Coronary artery (tissue), 2 donors: ENCODE results near the gene ACOX3.
A peak's percentile ranks its signal among the peaks of the same experiment; 100 is the strongest.

ENCODE experiments used
- DNase-seq: peaks from one replicate; pipeline ENCODE4 v3.0.0-alpha.2; 2017; ENCODE audit warnings: low spot score
- H3K27ac ChIP-seq, 2 donors: fragments of 200-600 bp; sonication (generic); one replicate each; pipeline ENCODE4 v1.5.1; 2016 to 2019
- H3K4me3 ChIP-seq: fragments of 200-600 bp; sonication (generic); 2 replicates; pipeline ENCODE4 v1.5.1; 2016; ENCODE audit warnings: mild to moderate bottlenecking, moderate library complexity
- CTCF ChIP-seq: fragments of 200-600 bp; sonication (generic); IDR thresholded peaks from one replicate; pipeline ENCODE4 v1.5.1; 2019; ENCODE audit warnings: antibody characterized with exemption

Gene ACOX3

GRCh38 chr4:8362483-8362882 is 78.0 kb downstream of the ACOX3 start:
- no peak for DNase-seq
- TF ChIP-seq CTCF, result no peak
- Histone ChIP-seq H3K27ac (no peak overlapping the region), H3K4me3 (no peak overlapping the region)

DNA sequence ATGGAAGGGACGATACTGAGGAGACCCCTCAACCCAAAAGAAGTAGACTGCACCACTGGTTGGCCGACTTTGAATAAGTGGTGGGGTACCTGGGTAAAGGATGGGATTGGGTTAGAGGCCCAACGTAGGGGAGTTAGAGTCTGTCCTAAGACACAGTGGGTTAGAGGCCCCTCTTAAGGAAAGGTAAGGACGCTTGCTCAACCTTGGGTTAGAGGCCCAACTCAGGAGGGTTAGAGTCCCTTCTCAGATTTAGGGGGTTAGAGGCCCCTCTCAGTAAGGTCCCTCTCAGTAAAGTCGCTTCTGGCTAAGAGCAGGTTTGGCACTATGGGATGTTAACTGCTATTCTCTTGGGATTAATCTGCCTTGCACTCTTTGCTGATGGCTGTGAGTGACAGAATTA is 81.3 kb downstream of the ACOX3 start:
- TF ChIP-seq CTCF, result no peak
- no peak overlapping the region for H3K4me3 ChIP-seq
- no peak overlapping the region for H3K27ac ChIP-seq
- no peak for DNase-seq

DNA sequence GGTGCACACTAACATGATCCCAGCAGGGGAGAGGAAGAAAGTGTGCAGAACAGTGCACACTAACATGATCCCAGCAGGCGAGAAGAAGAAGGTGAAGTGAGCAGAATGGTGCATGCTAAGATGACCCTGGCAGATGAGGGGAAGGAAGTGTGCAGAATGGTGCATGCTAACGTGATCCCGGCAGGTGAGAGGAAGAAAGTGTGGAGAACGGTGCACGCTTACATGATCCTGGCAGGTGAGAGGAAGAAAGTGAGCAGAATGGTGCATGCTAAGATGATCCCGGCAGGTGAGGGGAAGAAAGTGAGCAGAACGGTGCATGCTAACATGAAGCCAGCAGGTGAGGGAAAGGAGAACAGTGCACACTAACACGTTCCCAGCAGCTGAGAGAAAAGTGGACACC is 83.7 kb downstream of the ACOX3 start:
- peak; percentile 59 for DNase-seq
- no peak overlapping the region for H3K4me3 ChIP-seq
- no peak for TF ChIP-seq CTCF

GRCh38 chr4:8355864-8356565 is 84.5 kb downstream of the ACOX3 start:
- DNase-seq, result no peak
- no peak for TF ChIP-seq CTCF
- Histone ChIP-seq H3K27ac (no peak overlapping the region), H3K4me3 (no peak overlapping the region)

More for the DNA sequence above, 83.7 kb downstream of the ACOX3 start:
- H3K27ac ChIP-seq, result no peak overlapping the region

DNA sequence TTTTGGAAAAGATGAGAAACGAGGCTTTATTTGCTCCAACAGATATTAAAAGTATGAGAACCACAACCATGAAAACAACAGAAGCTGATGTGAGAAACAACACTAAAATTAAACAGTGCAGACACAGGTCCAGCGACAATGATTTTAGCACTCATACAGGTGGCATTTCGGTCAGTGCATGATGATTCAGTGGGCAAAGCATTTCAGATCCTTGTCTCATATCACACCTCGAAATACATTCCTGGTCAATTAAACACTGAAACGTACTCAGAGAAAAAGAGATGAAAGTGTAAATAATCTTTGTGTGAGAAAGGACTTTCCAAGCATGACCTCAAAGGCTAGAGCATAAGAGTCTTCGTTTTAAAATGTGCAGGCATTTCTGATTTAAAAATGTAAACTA is 85.2 kb downstream of the ACOX3 start:
- no peak for TF ChIP-seq CTCF
- Histone ChIP-seq H3K27ac (no peak overlapping the region), H3K4me3 (no peak overlapping the region)
- no peak for DNase-seq

GRCh38 chr4:8353912-8354453 is 86.5 kb downstream of the ACOX3 start:
- H3K27ac ChIP-seq, result no peak overlapping the region

More at GRCh38 chr4:8353912-8354453, 86.5 kb downstream of the ACOX3 start:
- DNase-seq, result no peak
- no peak overlapping the region for H3K4me3 ChIP-seq
- TF ChIP-seq CTCF, result no peak
